ENCODE measurements around the gene SEC14L1.
"Not testable (repeated sequence)": the region's sequence is repeated elsewhere in the genome, so short reads cannot be mapped to it uniquely, and the experiment has no call there.

The SEC14L1 gene

GRCh38 chr17:77142689-77143088, 1.9 kb downstream of the SEC14L1 start:
- DNase-seq (ENCODE audit: low spot score), result no peak

GRCh38 chr17:77143306-77143705, 2.5 kb downstream of the SEC14L1 start:
- DNase-seq (ENCODE audit: low spot score), result no peak

- DNase-seq (ENCODE audit: low spot score), result no peak
Measured at GRCh38 chr17:77144227-77144626, 3.5 kb downstream of the SEC14L1 start.

- no peak for DNase-seq (ENCODE audit: low spot score)
Measured at GRCh38 chr17:77145224-77145611, 4.4 kb downstream of the SEC14L1 start.

GRCh38 chr17:77145612-77146245, 5.0 kb downstream of the SEC14L1 start:
- DNase-seq (ENCODE audit: low spot score), result no peak

- no peak for DNase-seq (ENCODE audit: low spot score)
Measured at GRCh38 chr17:77146246-77146632, 5.5 kb downstream of the SEC14L1 start.

- DNase-seq (ENCODE audit: low spot score), result no peak
Measured at GRCh38 chr17:77146882-77147281, 6.1 kb downstream of the SEC14L1 start.

GRCh38 chr17:77147357-77147801, 6.6 kb downstream of the SEC14L1 start:
- DNase-seq (ENCODE audit: low spot score), result no peak

- DNase-seq (ENCODE audit: low spot score), result no peak
Measured at GRCh38 chr17:77148077-77148939, 7.5 kb downstream of the SEC14L1 start.

- no peak for DNase-seq (ENCODE audit: low spot score)
Measured at GRCh38 chr17:77148940-77149510, 8.3 kb downstream of the SEC14L1 start.

- DNase-seq (ENCODE audit: low spot score), result no peak
Measured at GRCh38 chr17:77150196-77150595, 9.4 kb downstream of the SEC14L1 start.

- no peak for DNase-seq (ENCODE audit: low spot score)
Measured at GRCh38 chr17:77151186-77151585, 10.4 kb downstream of the SEC14L1 start.

GRCh38 chr17:77152056-77152455, 11.3 kb downstream of the SEC14L1 start:
- DNase-seq (ENCODE audit: low spot score), result not testable (repeated sequence)

- DNase-seq (ENCODE audit: low spot score), result no peak
Measured at GRCh38 chr17:77153472-77153871, 12.7 kb downstream of the SEC14L1 start.

- no peak for DNase-seq (ENCODE audit: low spot score)
Measured at GRCh38 chr17:77153999-77154586, 13.3 kb downstream of the SEC14L1 start.

- DNase-seq (ENCODE audit: low spot score), result no peak
Measured at GRCh38 chr17:77155125-77155524, 14.4 kb downstream of the SEC14L1 start.

GRCh38 chr17:77157766-77158165, 17.0 kb downstream of the SEC14L1 start:
- not testable (repeated sequence) for DNase-seq (ENCODE audit: low spot score)

GRCh38 chr17:77160091-77160874, 19.5 kb downstream of the SEC14L1 start:
- DNase-seq (ENCODE audit: low spot score), result no peak

- DNase-seq (ENCODE audit: low spot score), result no peak
Measured at GRCh38 chr17:77160875-77161530, 20.2 kb downstream of the SEC14L1 start.

GRCh38 chr17:77161953-77162352, 21.2 kb downstream of the SEC14L1 start:
- no peak for DNase-seq (ENCODE audit: low spot score)

GRCh38 chr17:77163001-77163400, 22.2 kb downstream of the SEC14L1 start:
- DNase-seq (ENCODE audit: low spot score), result no peak

Measured in COLO829 (cell line).